ENCODE measurements around the gene TIAM1. TPM values are rescaled to one million over a fixed set of nuclear protein-coding genes. Genes with fewer than 3 reads are reported as not detected.

Gene TIAM1
- total RNA-seq, 1 experiment from 2014 or later, result 3.7 TPM

- Histone ChIP-seq H3K27ac (ENCODE audit: low read length) (0 out of 2 replicates have a peak overlapping the region, but pooled peaks have one; percentile 12), H3K9me3 (ENCODE audit: control insufficient read depth, insufficient read depth, low read depth, low read length) (no peaks in the 10 kb centered on the region), H3K36me3 (ENCODE audit: control insufficient read depth, insufficient read depth, low read length) (no peaks in the 10 kb centered on the region), H3K4me3 (ENCODE audit: low read depth in 2 of 2, low read length in 2 of 2) (no peak overlapping the region), H3K4me1 (ENCODE audit: control insufficient read depth, insufficient read depth, low read length) (no peaks in the 10 kb centered on the region), H3K27me3 (ENCODE audit: control insufficient read depth, insufficient read depth, low read length) (no peaks in the 10 kb centered on the region)
- intact Hi-C loops (cut with micrococcal nuclease; ENCODE audit: unreplicated experiment), result no loop called here
- ChIA-PET CTCF (no interaction called here), POLR2A (no interaction called here)
- TF ChIP-seq TCF7L2 (IDR thresholded peaks at IDR 0.05; ENCODE audit: low read depth, low read length), result no peak
- TF ChIP-seq SIN3A (IDR thresholded peaks at IDR 0.05; ENCODE audit: borderline replicate concordance, insufficient read depth, low read depth, low read length), result no peak
- TF ChIP-seq POLR2AphosphoS5 (IDR thresholded peaks at IDR 0.05; ENCODE audit: low read depth, low read length), result no peak
- no peak for TF ChIP-seq CTCF (IDR thresholded peaks at IDR 0.05)
- TF ChIP-seq REST (IDR thresholded peaks at IDR 0.05; ENCODE audit: insufficient read depth in 1 of 2, low read depth in 2 of 2, low read length in 1 of 2), result no peak
- in situ Hi-C loops (cut with HindIII; ENCODE audit: low pct_unique_long_range_greater_than_20kb, low sequenced_read_pairs), result no loop called here
- DNase-seq (ENCODE audit: low read depth, low spot score) (no peak), ATAC-seq (peak; percentile 32)
- no TSS peak for BruUV-seq (replicated peaks)
Measured at GRCh38 chr21:31354122-31354521, 10.1 kb upstream of the TIAM1 start.

- intact Hi-C loops (cut with micrococcal nuclease; ENCODE audit: unreplicated experiment), result no loop called here
- Histone ChIP-seq H3K9me3 (ENCODE audit: control insufficient read depth, insufficient read depth, low read depth, low read length) (no peaks in the 10 kb centered on the region), H3K36me3 (ENCODE audit: control insufficient read depth, insufficient read depth, low read length) (no peaks in the 10 kb centered on the region), H3K4me1 (ENCODE audit: control insufficient read depth, insufficient read depth, low read length) (no peaks in the 10 kb centered on the region), H3K27ac (ENCODE audit: low read length) (no peak overlapping the region), H3K27me3 (ENCODE audit: control insufficient read depth, insufficient read depth, low read length) (no peaks in the 10 kb centered on the region), H3K4me3 (ENCODE audit: low read depth in 2 of 2, low read length in 2 of 2) (no peak overlapping the region)
- in situ Hi-C loops (cut with HindIII; ENCODE audit: low pct_unique_long_range_greater_than_20kb, low sequenced_read_pairs), result no loop called here
- ATAC-seq (no peak), DNase-seq (ENCODE audit: low read depth, low spot score) (no peak)
- BruUV-seq (replicated peaks), result no TSS peak
- ChIA-PET POLR2A (interaction anchor here (0.6 kb wide), 1 partner anchor 73 kb away, joined by 4 read pairs; no protein-coding TSS in a partner anchor), CTCF (no interaction called here)
- TF ChIP-seq REST (IDR thresholded peaks at IDR 0.05; ENCODE audit: insufficient read depth in 1 of 2, low read depth in 2 of 2, low read length in 1 of 2), result no peak
- TF ChIP-seq SIN3A (IDR thresholded peaks at IDR 0.05; ENCODE audit: borderline replicate concordance, insufficient read depth, low read depth, low read length), result no peak
- TF ChIP-seq TCF7L2 (IDR thresholded peaks at IDR 0.05; ENCODE audit: low read depth, low read length), result no peak
- no peak for TF ChIP-seq POLR2AphosphoS5 (IDR thresholded peaks at IDR 0.05; ENCODE audit: low read depth, low read length)
- no peak for TF ChIP-seq CTCF (IDR thresholded peaks at IDR 0.05)
Measured at GRCh38 chr21:31352836-31353235, 8.8 kb upstream of the TIAM1 start.
